ENCODE results near the gene ADRM1. TPM values are rescaled to one million over a fixed set of nuclear protein-coding genes. Genes with fewer than 3 reads are reported as not detected.

Gene ADRM1
- total and polyA plus RNA-seq, 10 of the 15 experiments (the other 5 are each of a cell fraction or from before 2014, with no cell fraction given): 3.4 to 213 (median 95.9) TPM

DNA sequence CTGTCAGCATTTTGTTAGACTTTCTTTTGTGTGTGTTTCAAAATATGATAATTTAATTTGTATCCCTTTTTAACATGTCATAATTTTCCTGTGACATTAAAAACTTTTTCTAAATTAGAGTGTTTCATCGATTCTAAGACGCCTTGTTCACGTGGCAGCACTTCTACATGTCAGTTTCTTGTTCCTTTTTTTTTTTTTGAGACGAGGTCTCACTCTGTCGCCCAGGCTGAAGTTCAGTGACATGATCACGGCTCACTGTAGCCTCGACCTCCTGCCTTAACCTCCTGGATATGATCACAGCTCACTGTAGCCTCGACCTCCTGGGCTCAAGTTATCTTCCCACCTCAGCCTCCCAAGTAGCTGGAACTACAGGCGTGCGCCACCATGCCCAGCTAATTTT is 27.6 kb upstream of the ADRM1 start:
- no peak overlapping the region for H3K9ac ChIP-seq (ENCODE audit: control insufficient read depth, insufficient read depth, low read length)
- ATAC-seq (no peak), DNase-seq (ENCODE audit: low read depth, low spot score) (no peak), FAIRE-seq (no peak)
- intact Hi-C loops (cut with micrococcal nuclease; ENCODE audit: unreplicated experiment): no loop called here
- no peak overlapping the region for H2AFZ ChIP-seq (ENCODE audit: control insufficient read depth, low read depth, low read length)
- no peaks in the 10 kb centered on the region for H4K20me1 ChIP-seq (ENCODE audit: control insufficient read depth, insufficient read depth)
- RAD21 ChIA-PET (ENCODE audit: unreplicated experiment): no interaction called here
- H3K4me2 ChIP-seq (ENCODE audit: control insufficient read depth, insufficient read depth): no peak overlapping the region
- H3K79me2 ChIP-seq (ENCODE audit: control insufficient read depth, insufficient read depth, low read length): no peaks in the 10 kb centered on the region
- H3K4me1 ChIP-seq (ENCODE audit: control insufficient read depth, insufficient read depth, low read length): no peaks in the 10 kb centered on the region
- no peaks in the 10 kb centered on the region for H3K27me3 ChIP-seq (replicated peaks in 1 of 2; ENCODE audit: control insufficient read depth in 2 of 2, insufficient read depth in 2 of 2, low read length in 1 of 2)
- H3K36me3 ChIP-seq (ENCODE audit: control insufficient read depth in 2 of 2, insufficient read depth in 2 of 2, low read length in 1 of 2): peaks cover 14 to 26% of the 10 kb centered on the region in 2 experiments
- no TSS peak for BruUV-seq (replicated peaks)
- CTCF ChIA-PET: no interaction called here
- no peaks in the 10 kb centered on the region for H3K9me3 ChIP-seq (replicated peaks; ENCODE audit: control insufficient read depth, insufficient read depth, low read length)
- SMC1A ChIA-PET (ENCODE audit: uncharacterized antibody, unreplicated experiment): no interaction called here
- TF ChIP-seq, protein P1, sequence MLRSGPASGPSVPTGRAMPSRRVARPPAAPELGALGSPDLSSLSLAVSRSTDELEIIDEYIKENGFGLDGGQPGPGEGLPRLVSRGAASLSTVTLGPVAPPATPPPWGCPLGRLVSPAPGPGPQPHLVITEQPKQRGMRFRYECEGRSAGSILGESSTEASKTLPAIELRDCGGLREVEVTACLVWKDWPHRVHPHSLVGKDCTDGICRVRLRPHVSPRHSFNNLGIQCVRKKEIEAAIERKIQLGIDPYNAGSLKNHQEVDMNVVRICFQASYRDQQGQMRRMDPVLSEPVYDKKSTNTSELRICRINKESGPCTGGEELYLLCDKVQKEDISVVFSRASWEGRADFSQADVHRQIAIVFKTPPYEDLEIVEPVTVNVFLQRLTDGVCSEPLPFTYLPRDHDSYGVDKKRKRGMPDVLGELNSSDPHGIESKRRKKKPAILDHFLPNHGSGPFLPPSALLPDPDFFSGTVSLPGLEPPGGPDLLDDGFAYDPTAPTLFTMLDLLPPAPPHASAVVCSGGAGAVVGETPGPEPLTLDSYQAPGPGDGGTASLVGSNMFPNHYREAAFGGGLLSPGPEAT (IDR thresholded peaks at IDR 0.05; ENCODE audit: low read depth): no peak
- TF ChIP-seq TAF1 (IDR thresholded peaks at IDR 0.05; ENCODE audit: borderline replicate concordance, low read depth, low read length) (no peak), KLF5 (IDR thresholded peaks at IDR 0.05; ENCODE audit: partially characterized antibody) (no peak), YBX1 (IDR thresholded peaks at IDR 0.05) (no peak), SP1 (IDR thresholded peaks at IDR 0.05; ENCODE audit: low read depth, low read length) (no peak), WRNIP1 (IDR thresholded peaks at IDR 0.05; ENCODE audit: borderline replicate concordance, low read depth, low read length) (no peak)
- TF ChIP-seq, protein P2, sequence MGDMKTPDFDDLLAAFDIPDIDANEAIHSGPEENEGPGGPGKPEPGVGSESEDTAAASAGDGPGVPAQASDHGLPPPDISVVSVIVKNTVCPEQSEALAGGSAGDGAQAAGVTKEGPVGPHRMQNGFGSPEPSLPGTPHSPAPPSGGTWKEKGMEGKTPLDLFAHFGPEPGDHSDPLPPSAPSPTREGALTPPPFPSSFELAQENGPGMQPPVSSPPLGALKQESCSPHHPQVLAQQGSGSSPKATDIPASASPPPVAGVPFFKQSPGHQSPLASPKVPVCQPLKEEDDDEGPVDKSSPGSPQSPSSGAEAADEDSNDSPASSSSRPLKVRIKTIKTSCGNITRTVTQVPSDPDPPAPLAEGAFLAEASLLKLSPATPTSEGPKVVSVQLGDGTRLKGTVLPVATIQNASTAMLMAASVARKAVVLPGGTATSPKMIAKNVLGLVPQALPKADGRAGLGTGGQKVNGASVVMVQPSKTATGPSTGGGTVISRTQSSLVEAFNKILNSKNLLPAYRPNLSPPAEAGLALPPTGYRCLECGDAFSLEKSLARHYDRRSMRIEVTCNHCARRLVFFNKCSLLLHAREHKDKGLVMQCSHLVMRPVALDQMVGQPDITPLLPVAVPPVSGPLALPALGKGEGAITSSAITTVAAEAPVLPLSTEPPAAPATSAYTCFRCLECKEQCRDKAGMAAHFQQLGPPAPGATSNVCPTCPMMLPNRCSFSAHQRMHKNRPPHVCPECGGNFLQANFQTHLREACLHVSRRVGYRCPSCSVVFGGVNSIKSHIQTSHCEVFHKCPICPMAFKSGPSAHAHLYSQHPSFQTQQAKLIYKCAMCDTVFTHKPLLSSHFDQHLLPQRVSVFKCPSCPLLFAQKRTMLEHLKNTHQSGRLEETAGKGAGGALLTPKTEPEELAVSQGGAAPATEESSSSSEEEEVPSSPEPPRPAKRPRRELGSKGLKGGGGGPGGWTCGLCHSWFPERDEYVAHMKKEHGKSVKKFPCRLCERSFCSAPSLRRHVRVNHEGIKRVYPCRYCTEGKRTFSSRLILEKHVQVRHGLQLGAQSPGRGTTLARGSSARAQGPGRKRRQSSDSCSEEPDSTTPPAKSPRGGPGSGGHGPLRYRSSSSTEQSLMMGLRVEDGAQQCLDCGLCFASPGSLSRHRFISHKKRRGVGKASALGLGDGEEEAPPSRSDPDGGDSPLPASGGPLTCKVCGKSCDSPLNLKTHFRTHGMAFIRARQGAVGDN (IDR thresholded peaks at IDR 0.05): no peak
- 73% methylated on average over 6 of the region's 10 CpGs for WGBS (ENCODE audit: insufficient coverage, insufficient replicate concordance, low lambda C conversion rate, missing lambda C conversion rate)
- no peak overlapping the region for H3K27ac ChIP-seq (ENCODE audit: control insufficient read depth, insufficient read depth)
- POLR2A ChIA-PET: no interaction called here
- no peak overlapping the region for H3K4me3 ChIP-seq
- in situ Hi-C loops (cut with MboI): no loop called here
